Measurements from ENCODE around the gene ANKRD6.

Gene ANKRD6

GRCh38 chr6:89602166-89602565, 169.2 kb downstream of the ANKRD6 start:
- Histone ChIP-seq H3K27me3 (ENCODE audit: control insufficient read depth, insufficient read depth, low read length) (no peaks in the 10 kb centered on the region), H3K4me3 (ENCODE audit: low read length) (no peak overlapping the region), H3K36me3 (ENCODE audit: control insufficient read depth, insufficient read depth, low read length) (no peaks in the 10 kb centered on the region), H3K4me1 (ENCODE audit: control insufficient read depth, insufficient read depth, low read length) (no peaks in the 10 kb centered on the region), H3K9ac (ENCODE audit: low read length) (no peak overlapping the region), H3K9me3 (ENCODE audit: control insufficient read depth, low read length) (no peaks in the 10 kb centered on the region)

- no peaks in the 10 kb centered on the region for H3K27me3 ChIP-seq (ENCODE audit: control insufficient read depth, insufficient read depth, low read length)
- H3K9me3 ChIP-seq (ENCODE audit: control insufficient read depth, low read length) = no peaks in the 10 kb centered on the region
- H3K4me3 ChIP-seq (ENCODE audit: low read length) = no peak overlapping the region
- no peaks in the 10 kb centered on the region for H3K4me1 ChIP-seq (ENCODE audit: control insufficient read depth, insufficient read depth, low read length)
- no peaks in the 10 kb centered on the region for H3K36me3 ChIP-seq (ENCODE audit: control insufficient read depth, insufficient read depth, low read length)
- no peak overlapping the region for H3K9ac ChIP-seq (ENCODE audit: low read length)
These were observed 171.7 kb downstream of the ANKRD6 start for GRCh38 chr6:89604653-89605052.

GRCh38 chr6:89605861-89606260, 172.9 kb downstream of the ANKRD6 start:
- Histone ChIP-seq H3K9me3 (ENCODE audit: control insufficient read depth, low read length) (no peaks in the 10 kb centered on the region), H3K27me3 (ENCODE audit: control insufficient read depth, insufficient read depth, low read length) (no peaks in the 10 kb centered on the region), H3K9ac (ENCODE audit: low read length) (no peak overlapping the region)

GRCh38 chr6:89610149-89610642, 177.2 kb downstream of the ANKRD6 start:
- H3K9me3 ChIP-seq (ENCODE audit: control insufficient read depth, low read length) = no peaks in the 10 kb centered on the region

More at GRCh38 chr6:89605861-89606260, 172.9 kb downstream of the ANKRD6 start:
- no peaks in the 10 kb centered on the region for H3K4me1 ChIP-seq (ENCODE audit: control insufficient read depth, insufficient read depth, low read length)
- H3K4me3 ChIP-seq (ENCODE audit: low read length) = no peak overlapping the region
- no peaks in the 10 kb centered on the region for H3K36me3 ChIP-seq (ENCODE audit: control insufficient read depth, insufficient read depth, low read length)

GRCh38 chr6:89611666-89612065, 178.7 kb downstream of the ANKRD6 start:
- Histone ChIP-seq H3K36me3 (ENCODE audit: control insufficient read depth, insufficient read depth, low read length) (no peaks in the 10 kb centered on the region), H3K27me3 (ENCODE audit: control insufficient read depth, insufficient read depth, low read length) (no peaks in the 10 kb centered on the region), H3K4me1 (ENCODE audit: control insufficient read depth, insufficient read depth, low read length) (no peaks in the 10 kb centered on the region), H3K4me3 (ENCODE audit: low read length) (no peak overlapping the region), H3K9ac (ENCODE audit: low read length) (no peak overlapping the region), H3K9me3 (ENCODE audit: control insufficient read depth, low read length) (no peaks in the 10 kb centered on the region)

More at GRCh38 chr6:89610149-89610642, 177.2 kb downstream of the ANKRD6 start:
- Histone ChIP-seq H3K4me3 (ENCODE audit: low read length) (no peak overlapping the region), H3K9ac (ENCODE audit: low read length) (no peak overlapping the region), H3K36me3 (ENCODE audit: control insufficient read depth, insufficient read depth, low read length) (no peaks in the 10 kb centered on the region), H3K27me3 (ENCODE audit: control insufficient read depth, insufficient read depth, low read length) (no peaks in the 10 kb centered on the region), H3K4me1 (ENCODE audit: control insufficient read depth, insufficient read depth, low read length) (no peaks in the 10 kb centered on the region)

GRCh38 chr6:89612121-89612520, 179.2 kb downstream of the ANKRD6 start:
- Histone ChIP-seq H3K36me3 (ENCODE audit: control insufficient read depth, insufficient read depth, low read length) (no peaks in the 10 kb centered on the region), H3K9me3 (ENCODE audit: control insufficient read depth, low read length) (no peaks in the 10 kb centered on the region)

GRCh38 chr6:89613790-89614189, 180.8 kb downstream of the ANKRD6 start:
- Histone ChIP-seq H3K27me3 (ENCODE audit: control insufficient read depth, insufficient read depth, low read length) (no peaks in the 10 kb centered on the region), H3K9ac (ENCODE audit: low read length) (no peak overlapping the region), H3K9me3 (ENCODE audit: control insufficient read depth, low read length) (no peaks in the 10 kb centered on the region), H3K36me3 (ENCODE audit: control insufficient read depth, insufficient read depth, low read length) (no peaks in the 10 kb centered on the region), H3K4me1 (ENCODE audit: control insufficient read depth, insufficient read depth, low read length) (no peaks in the 10 kb centered on the region), H3K4me3 (ENCODE audit: low read length) (no peak overlapping the region)

More at GRCh38 chr6:89612121-89612520, 179.2 kb downstream of the ANKRD6 start:
- no peaks in the 10 kb centered on the region for H3K27me3 ChIP-seq (ENCODE audit: control insufficient read depth, insufficient read depth, low read length)
- H3K4me3 ChIP-seq (ENCODE audit: low read length) = no peak overlapping the region
- H3K4me1 ChIP-seq (ENCODE audit: control insufficient read depth, insufficient read depth, low read length) = no peaks in the 10 kb centered on the region
- H3K9ac ChIP-seq (ENCODE audit: low read length) = no peak overlapping the region

- H3K9ac ChIP-seq (ENCODE audit: low read length) = no peak overlapping the region
- H3K4me3 ChIP-seq (ENCODE audit: low read length) = no peak overlapping the region
- H3K9me3 ChIP-seq (ENCODE audit: control insufficient read depth, low read length) = no peaks in the 10 kb centered on the region
- no peaks in the 10 kb centered on the region for H3K36me3 ChIP-seq (ENCODE audit: control insufficient read depth, insufficient read depth, low read length)
- no peaks in the 10 kb centered on the region for H3K27me3 ChIP-seq (ENCODE audit: control insufficient read depth, insufficient read depth, low read length)
- H3K4me1 ChIP-seq (ENCODE audit: control insufficient read depth, insufficient read depth, low read length) = no peaks in the 10 kb centered on the region
These were observed 182.9 kb downstream of the ANKRD6 start for GRCh38 chr6:89615882-89616281.

GRCh38 chr6:89616531-89616930, 183.6 kb downstream of the ANKRD6 start:
- Histone ChIP-seq H3K4me1 (ENCODE audit: control insufficient read depth, insufficient read depth, low read length) (no peaks in the 10 kb centered on the region), H3K36me3 (ENCODE audit: control insufficient read depth, insufficient read depth, low read length) (no peaks in the 10 kb centered on the region), H3K9ac (ENCODE audit: low read length) (no peak overlapping the region), H3K27me3 (ENCODE audit: control insufficient read depth, insufficient read depth, low read length) (no peaks in the 10 kb centered on the region), H3K4me3 (ENCODE audit: low read length) (no peak overlapping the region), H3K9me3 (ENCODE audit: control insufficient read depth, low read length) (no peaks in the 10 kb centered on the region)

- no peak overlapping the region for H3K4me3 ChIP-seq (ENCODE audit: low read length)
- no peaks in the 10 kb centered on the region for H3K36me3 ChIP-seq (ENCODE audit: control insufficient read depth, insufficient read depth, low read length)
- H3K9ac ChIP-seq (ENCODE audit: low read length) = no peak overlapping the region
- H3K4me1 ChIP-seq (ENCODE audit: control insufficient read depth, insufficient read depth, low read length) = no peaks in the 10 kb centered on the region
- H3K9me3 ChIP-seq (ENCODE audit: control insufficient read depth, low read length) = no peaks in the 10 kb centered on the region
- no peaks in the 10 kb centered on the region for H3K27me3 ChIP-seq (ENCODE audit: control insufficient read depth, insufficient read depth, low read length)
These were observed 185.1 kb downstream of the ANKRD6 start for GRCh38 chr6:89618026-89618425.

GRCh38 chr6:89619567-89619966, 186.6 kb downstream of the ANKRD6 start:
- no peak overlapping the region for H3K4me3 ChIP-seq (ENCODE audit: low read length)
- no peaks in the 10 kb centered on the region for H3K9me3 ChIP-seq (ENCODE audit: control insufficient read depth, low read length)
- no peaks in the 10 kb centered on the region for H3K36me3 ChIP-seq (ENCODE audit: control insufficient read depth, insufficient read depth, low read length)

GRCh38 chr6:89623749-89624148, 190.8 kb downstream of the ANKRD6 start:
- Histone ChIP-seq H3K9ac (ENCODE audit: low read length) (no peak overlapping the region), H3K27me3 (ENCODE audit: control insufficient read depth, insufficient read depth, low read length) (no peaks in the 10 kb centered on the region), H3K36me3 (ENCODE audit: control insufficient read depth, insufficient read depth, low read length) (no peaks in the 10 kb centered on the region), H3K4me1 (ENCODE audit: control insufficient read depth, insufficient read depth, low read length) (no peaks in the 10 kb centered on the region), H3K9me3 (ENCODE audit: control insufficient read depth, low read length) (no peaks in the 10 kb centered on the region), H3K4me3 (ENCODE audit: low read length) (no peak overlapping the region)

More at GRCh38 chr6:89619567-89619966, 186.6 kb downstream of the ANKRD6 start:
- H3K9ac ChIP-seq (ENCODE audit: low read length) = no peak overlapping the region
- H3K27me3 ChIP-seq (ENCODE audit: control insufficient read depth, insufficient read depth, low read length) = no peaks in the 10 kb centered on the region
- no peaks in the 10 kb centered on the region for H3K4me1 ChIP-seq (ENCODE audit: control insufficient read depth, insufficient read depth, low read length)

- Histone ChIP-seq H3K9ac (ENCODE audit: low read length) (no peak overlapping the region), H3K36me3 (ENCODE audit: control insufficient read depth, insufficient read depth, low read length) (no peaks in the 10 kb centered on the region), H3K27me3 (ENCODE audit: control insufficient read depth, insufficient read depth, low read length) (no peaks in the 10 kb centered on the region), H3K4me3 (ENCODE audit: low read length) (no peak overlapping the region), H3K4me1 (ENCODE audit: control insufficient read depth, insufficient read depth, low read length) (no peaks in the 10 kb centered on the region), H3K9me3 (ENCODE audit: control insufficient read depth, low read length) (no peaks in the 10 kb centered on the region)
These were observed 197.5 kb downstream of the ANKRD6 start for GRCh38 chr6:89630488-89630887.
